CD4-positive, alpha-beta T cell treated with Interferon gamma for 1 hour (primary cell): ENCODE measurements around the gene TAF4B.
"Not testable (repeated sequence)": the region's sequence is repeated elsewhere in the genome, so short reads cannot be mapped to it uniquely, and the experiment has no call there.

ENCODE experiments used
- DNase-seq: peaks from one replicate; pipeline ENCODE4 v3.0.0-alpha.2; 2020

TAF4B gene

GRCh38 chr18:26226229-26227050 is at the start of gene TAF4B:
TAF4B (plus strand) TSS chr18:26226445; CDS start chr18:26226934, 489 bp downstream.
- DNase-seq: peak; percentile 91

GRCh38 chr18:26181343-26181826 is 44.9 kb upstream of the TAF4B start:
- no peak for DNase-seq

- DNase-seq: no peak
Measured at GRCh38 chr18:26183395-26184112, 42.7 kb upstream of the TAF4B start.

- DNase-seq: no peak
Measured at GRCh38 chr18:26185267-26185666, 41.0 kb upstream of the TAF4B start.

- DNase-seq: peak; percentile 47
Measured at GRCh38 chr18:26190506-26190905, 35.7 kb upstream of the TAF4B start.

GRCh38 chr18:26192233-26192632 is 34.0 kb upstream of the TAF4B start:
- DNase-seq: no peak

- DNase-seq: no peak
Measured at GRCh38 chr18:26196605-26197004, 29.6 kb upstream of the TAF4B start.

GRCh38 chr18:26202001-26202400 is 24.2 kb upstream of the TAF4B start:
- DNase-seq: not testable (repeated sequence)

- DNase-seq: no peak
Measured at GRCh38 chr18:26205318-26205717, 20.9 kb upstream of the TAF4B start.

- DNase-seq: no peak
Measured at GRCh38 chr18:26206488-26206887, 19.8 kb upstream of the TAF4B start.

- no peak for DNase-seq
Measured at GRCh38 chr18:26207937-26208336, 18.3 kb upstream of the TAF4B start.

- no peak for DNase-seq
Measured at GRCh38 chr18:26208977-26209376, 17.3 kb upstream of the TAF4B start.

GRCh38 chr18:26210147-26210546 is 16.1 kb upstream of the TAF4B start:
- no peak for DNase-seq

GRCh38 chr18:26215247-26215970 is 10.8 kb upstream of the TAF4B start:
- DNase-seq: peak; percentile 48

GRCh38 chr18:26225022-26225693 is 1.1 kb upstream of the TAF4B start:
- DNase-seq: peak; percentile 11

- no peak for DNase-seq
Measured at GRCh38 chr18:26225915-26226228, 373 bp upstream of the TAF4B start.

GRCh38 chr18:26227051-26227670 is 916 bp downstream of the TAF4B start:
- DNase-seq: no peak

- no peak for DNase-seq
Measured at GRCh38 chr18:26228562-26229260, 2.5 kb downstream of the TAF4B start.

- no peak for DNase-seq
Measured at GRCh38 chr18:26230497-26230896, 4.3 kb downstream of the TAF4B start.

GRCh38 chr18:26233208-26233607 is 7.0 kb downstream of the TAF4B start:
- no peak for DNase-seq

GRCh38 chr18:26237363-26237762 is 11.1 kb downstream of the TAF4B start:
- not testable (repeated sequence) for DNase-seq

- DNase-seq: not testable (repeated sequence)
Measured at GRCh38 chr18:26238718-26239117, 12.5 kb downstream of the TAF4B start.
